ENCODE results near the gene FOXN1. TPM values are rescaled to one million over a fixed set of nuclear protein-coding genes. Genes with fewer than 3 reads are reported as not detected.
A peak's percentile ranks its signal among the peaks of the same experiment; 100 is the strongest.

FOXN1 gene
- total RNA-seq, 1 experiment from 2014 or later: not detected

GRCh38 chr17:28473542-28473941 lies 32.6 kb upstream of the FOXN1 start, which contains the start of gene SLC13A2:
SLC13A2 (plus strand) TSS chr17:28473644; CDS start chr17:28473713, 69 bp downstream.
- ChIA-PET POLR2A (ENCODE audit: unreplicated experiment) (no interaction called here), CTCF (interaction anchor here (0.8 kb wide), 1 partner anchor 24 kb away, joined by 3 read pairs; no protein-coding TSS in a partner anchor)
- Histone ChIP-seq H3K9ac (ENCODE audit: low read length) (no peak within 1 kb of the TSS), H3F3A (ENCODE audit: low read length, unreplicated experiment) (no peaks in the 10 kb centered on the region), H3K9me3 (ENCODE audit: low read length) (no peaks in the 10 kb centered on the region), H4K20me1 (ENCODE audit: low read length) (no peaks in the 10 kb centered on the region), H3K79me2 (ENCODE audit: low read length) (no peaks in the 10 kb centered on the region), H3K9me2 (replicated peaks; ENCODE audit: low read length) (no peaks in the 10 kb centered on the region), H2AFZ (ENCODE audit: low read length) (no peak within 1 kb of the TSS), H3K4me1 (ENCODE audit: insufficient read depth, low read length) (peaks cover 5% of the 10 kb centered on the region; the same call in 1 of the 2 replicates), H3K4me2 (ENCODE audit: low read length) (no peak within 1 kb of the TSS), H3K27ac (ENCODE audit: low read length) (no peak within 1 kb of the TSS), H3K27me3 (ENCODE audit: low read length) (no peaks in the 10 kb centered on the region), H3K36me3 (ENCODE audit: low read depth, low read length) (no peaks in the 10 kb centered on the region), H3K4me3 (ENCODE audit: low read length) (no peak within 1 kb of the TSS)
- TF ChIP-seq CTCF (conservative IDR thresholded peaks at IDR 0.05; ENCODE audit: low read depth, low read length) (no peak), EZH2phosphoT487 (IDR thresholded peaks at IDR 0.05; ENCODE audit: borderline replicate concordance, low read length) (no peak), EZH2 (IDR thresholded peaks at IDR 0.05; ENCODE audit: low read length, unreplicated experiment) (no peak)
- intact Hi-C loops (cut with micrococcal nuclease): no loop called here
- no TSS peak for BruUV-seq (replicated peaks)
- ATAC-seq (0 out of 2 replicates have a peak, but pooled peaks have one; percentile 17), DNase-seq (no peak)

- H3K27me3 ChIP-seq (ENCODE audit: low read length): no peaks in the 10 kb centered on the region
- ChIA-PET POLR2A (ENCODE audit: unreplicated experiment) (no interaction called here), CTCF (no interaction called here)
- no peaks in the 10 kb centered on the region for H3K9me3 ChIP-seq (ENCODE audit: low read length)
- no peak overlapping the region for H3K4me2 ChIP-seq (ENCODE audit: low read length)
- no peak for ATAC-seq
- intact Hi-C loops (cut with micrococcal nuclease): no loop called here
- H3K9me2 ChIP-seq (replicated peaks; ENCODE audit: low read length): no peaks in the 10 kb centered on the region
- H3K9ac ChIP-seq (ENCODE audit: low read length): no peak overlapping the region
- H3K79me2 ChIP-seq (ENCODE audit: low read length): no peaks in the 10 kb centered on the region
- H3K4me1 ChIP-seq (ENCODE audit: insufficient read depth, low read length): peaks cover 3% of the 10 kb centered on the region; the same call in 1 of the 2 replicates
- H3K4me3 ChIP-seq (ENCODE audit: low read length): no peak overlapping the region
- no peaks in the 10 kb centered on the region for H3F3A ChIP-seq (ENCODE audit: low read length, unreplicated experiment)
- no TSS peak for BruUV-seq (replicated peaks)
- no peaks in the 10 kb centered on the region for H4K20me1 ChIP-seq (ENCODE audit: low read length)
- no peak for DNase-seq
- TF ChIP-seq CTCF (conservative IDR thresholded peaks at IDR 0.05; ENCODE audit: low read depth, low read length) (no peak), EZH2phosphoT487 (IDR thresholded peaks at IDR 0.05; ENCODE audit: borderline replicate concordance, low read length) (no peak), EZH2 (IDR thresholded peaks at IDR 0.05; ENCODE audit: low read length, unreplicated experiment) (no peak)
- no peaks in the 10 kb centered on the region for H3K36me3 ChIP-seq (ENCODE audit: low read depth, low read length)
- H3K27ac ChIP-seq (ENCODE audit: low read length): no peak overlapping the region
- H2AFZ ChIP-seq (ENCODE audit: low read length): no peak overlapping the region
Measured at GRCh38 chr17:28474111-28474531, 32.0 kb upstream of the FOXN1 start.

GRCh38 chr17:28475151-28475900 lies 30.8 kb upstream of the FOXN1 start:
- CTCF ChIA-PET: no interaction called here

More at GRCh38 chr17:28475151-28475900, 30.8 kb upstream of the FOXN1 start:
- Histone ChIP-seq H4K20me1 (ENCODE audit: low read length) (no peaks in the 10 kb centered on the region), H3K4me1 (ENCODE audit: insufficient read depth, low read length) (no peaks in the 10 kb centered on the region), H3F3A (ENCODE audit: low read length, unreplicated experiment) (no peaks in the 10 kb centered on the region), H3K36me3 (ENCODE audit: low read depth, low read length) (no peaks in the 10 kb centered on the region), H3K27me3 (ENCODE audit: low read length) (no peaks in the 10 kb centered on the region), H3K4me3 (ENCODE audit: low read length) (no peak overlapping the region), H2AFZ (ENCODE audit: low read length) (peak overlapping the region; percentile 49; the same call in 1 of the 2 replicates), H3K9me2 (replicated peaks; ENCODE audit: low read length) (no peaks in the 10 kb centered on the region), H3K9me3 (ENCODE audit: low read length) (no peaks in the 10 kb centered on the region), H3K79me2 (ENCODE audit: low read length) (no peaks in the 10 kb centered on the region), H3K9ac (ENCODE audit: low read length) (no peak overlapping the region), H3K27ac (ENCODE audit: low read length) (no peak overlapping the region), H3K4me2 (ENCODE audit: low read length) (peak overlapping the region; percentile 31; the same call in 1 of the 2 replicates)
- ATAC-seq (peak; percentile 54), DNase-seq (peak; percentile 12)
- BruUV-seq (replicated peaks): no TSS peak
- intact Hi-C loops (cut with micrococcal nuclease): no loop called here
- POLR2A ChIA-PET (ENCODE audit: unreplicated experiment): no interaction called here
- TF ChIP-seq CTCF (conservative IDR thresholded peaks at IDR 0.05; ENCODE audit: low read depth, low read length): no peak
- no peak for TF ChIP-seq EZH2phosphoT487 (IDR thresholded peaks at IDR 0.05; ENCODE audit: borderline replicate concordance, low read length)
- no peak for TF ChIP-seq EZH2 (IDR thresholded peaks at IDR 0.05; ENCODE audit: low read length, unreplicated experiment)

Data from PC-3 (cell line).